PFSK-1 (cell line): ENCODE data around the gene TP53AIP1.

Experiments used
- POLR2AphosphoS5 ChIP-seq: IDR thresholded peaks from 2 replicates; pipeline ENCODE4 v1.6.1; 2012; ENCODE audit warnings: low read depth, mild to moderate bottlenecking, control low read depth, low read length, moderate library complexity
- SIN3A ChIP-seq: IDR thresholded peaks from 2 replicates; pipeline ENCODE4 v1.6.1; 2012; ENCODE audit warnings: mild to moderate bottlenecking, low read length, moderate library complexity, borderline replicate concordance; ENCODE audit not compliant: insufficient read depth

- TF ChIP-seq POLR2AphosphoS5: no peak
- TF ChIP-seq SIN3A: no peak
These were observed 31.0 kb downstream of the TP53AIP1 start for GRCh38 chr11:128911701-128912100.
